ENCODE measurements around the gene ZNF564. TPM values are rescaled to one million over a fixed set of nuclear protein-coding genes. Genes with fewer than 3 reads are reported as not detected.

The ZNF564 gene
- total and polyA plus RNA-seq, 2 of the 8 experiments (the other 6 are each of a cell fraction or from before 2014, with no cell fraction given): 0.89 to 10.4 TPM

DNA sequence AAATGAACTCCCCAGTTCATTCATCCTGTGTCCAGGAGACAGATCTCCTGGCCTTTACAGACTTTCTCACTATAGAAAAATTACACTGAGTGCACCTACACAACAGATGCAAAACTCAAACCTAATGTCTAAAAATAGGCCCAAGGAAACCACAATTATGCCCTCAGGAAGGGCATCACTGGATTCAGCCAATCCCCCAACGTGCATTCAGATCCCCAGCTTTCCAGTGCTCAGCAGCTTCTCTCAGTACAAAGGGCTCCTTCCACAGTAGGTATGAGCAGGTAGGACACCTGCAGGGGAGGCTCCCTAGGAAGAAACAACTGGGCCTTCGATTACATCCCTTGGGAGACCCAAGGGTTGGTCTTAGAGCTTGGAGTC is 68.8 kb downstream of the ZNF564 start:
- Histone ChIP-seq H2BK12ac (ENCODE audit: low read depth, low read length) (no peak overlapping the region), H3K23ac (ENCODE audit: insufficient read length) (no peak overlapping the region), H3K9ac (replicated peaks in 1 of 4; ENCODE audit: extremely low read depth in 1 of 4, low read depth in 3 of 4, low read length in 3 of 4) (no peak overlapping the region), H2AFZ (ENCODE audit: low read length) (no peak overlapping the region), H3K4me3 (ENCODE audit: extremely low read depth in 1 of 4, insufficient read depth in 2 of 4, low read depth in 3 of 4, low read length in 4 of 4) (no peak overlapping the region), H3K18ac (ENCODE audit: extremely low read depth, low read length) (no peak overlapping the region), H4K5ac (ENCODE audit: insufficient read length, low read depth, low read length) (no peak overlapping the region), H3K79me1 (ENCODE audit: low read depth, low read length) (peaks cover 3% of the 10 kb centered on the region), H3K4me1 (replicated peaks in 1 of 4; ENCODE audit: control insufficient read depth in 3 of 4, insufficient read depth in 4 of 4, low read length in 3 of 4) (0 out of 7 replicates have a peak, but pooled peaks cover 0 to 1% (median 0%) of the 10 kb centered on the region in 4 experiments), H3K79me2 (ENCODE audit: control insufficient read depth in 1 of 2, insufficient read depth in 2 of 2, low read length in 2 of 2) (no peaks in the 10 kb centered on the region), H4K20me1 (replicated peaks in 1 of 2; ENCODE audit: control insufficient read depth in 1 of 2, insufficient read depth in 2 of 2, low read length in 2 of 2) (no peaks in the 10 kb centered on the region), H4K91ac (replicated peaks; ENCODE audit: insufficient read length, low read length) (no peak overlapping the region), H3K27ac (ENCODE audit: low read depth, low read length) (no peak overlapping the region), H2BK5ac (ENCODE audit: low read depth, low read length) (no peak overlapping the region), H3K27me3 (replicated peaks in 1 of 4; ENCODE audit: control insufficient read depth in 3 of 4, extremely low read depth in 1 of 4, insufficient read depth in 3 of 4, low read length in 3 of 4) (peaks cover 0 to 3% (median under 1%) of the 10 kb centered on the region in 4 experiments; a peak in 2 of 7 replicates), H3K4ac (replicated peaks; ENCODE audit: insufficient read length, low read depth, low read length) (no peak overlapping the region), H2BK15ac (ENCODE audit: low read length) (no peak overlapping the region), H3K4me2 (ENCODE audit: insufficient read depth in 1 of 2, low read depth in 2 of 2, low read length in 2 of 2) (no peak overlapping the region; a peak in 1 of 4 replicates), H3K56ac (replicated peaks; ENCODE audit: insufficient read length, low read depth, low read length) (no peak overlapping the region), H2BK20ac (ENCODE audit: low read length) (no peak overlapping the region), H2BK120ac (replicated peaks; ENCODE audit: low read depth, low read length) (no peak overlapping the region), H4K8ac (ENCODE audit: extremely low read depth, insufficient read depth, low read length) (no peak overlapping the region), H3K9me3 (ENCODE audit: insufficient read depth in 2 of 2, low read depth in 1 of 2, low read length in 1 of 2) (no peaks in the 10 kb centered on the region), H3K14ac (ENCODE audit: insufficient read length) (no peak overlapping the region), H2AK5ac (ENCODE audit: low read depth, low read length) (no peak overlapping the region), H3K23me2 (ENCODE audit: low read depth, low read length) (peaks cover 7% of the 10 kb centered on the region), H3K36me3 (ENCODE audit: control insufficient read depth in 2 of 4, insufficient read depth in 4 of 4, low read length in 3 of 4) (no peaks in the 10 kb centered on the region)
- DNase-seq (ENCODE audit: low read depth in 1 of 2, low spot score in 2 of 2) (no peak), FAIRE-seq (no peak)
- WGBS, 2 experiments (ENCODE audit: extremely low coverage in 1 of 2, insufficient coverage in 1 of 2, insufficient read length in 1 of 2, insufficient replicate concordance in 2 of 2, low coverage in 1 of 2, low lambda C conversion rate in 2 of 2, missing lambda C conversion rate in 1 of 2): 89% methylated on average over 2 of the region's 2 CpGs; no CpG with 5 or more reads in 1 of the 2 experiments
- POLR2A ChIA-PET (ENCODE audit: partially characterized antibody): interaction anchor here (1.0 to 1.4 kb wide), 3 partner anchors 13 to 188 kb away, joined by 3 to 5 read pairs (median 4); partner anchors contain the start of gene ZNF44
- CTCF ChIA-PET (ENCODE audit: partially characterized antibody): interaction anchor here (0.6 to 1.9 kb wide), 3 partner anchors 12 to 642 kb away, joined by 5 read pairs; no protein-coding TSS in a partner anchor
- TF ChIP-seq EZH2 (IDR thresholded peaks at IDR 0.05; ENCODE audit: low read depth, low read length, severe bottlenecking) (no peak), SUZ12 (IDR thresholded peaks at IDR 0.05; ENCODE audit: low read length) (no peak), SP2 (IDR thresholded peaks at IDR 0.05; ENCODE audit: low read length) (no peak), CHD1 (IDR thresholded peaks at IDR 0.05; ENCODE audit: low read depth, low read length) (no peak), CHD2 (IDR thresholded peaks at IDR 0.05; ENCODE audit: low read length) (no peak), TAF1 (IDR thresholded peaks at IDR 0.05; ENCODE audit: low read depth, low read length) (no peak), BRCA1 (IDR thresholded peaks at IDR 0.05; ENCODE audit: low read depth, low read length) (no peak), HDAC6 (IDR thresholded peaks at IDR 0.05; ENCODE audit: low read depth, low read length) (no peak), RAD21 (IDR thresholded peaks at IDR 0.05 in 1 of 2, conservative IDR thresholded peaks at IDR 0.05 in 1 of 2; ENCODE audit: low read depth in 2 of 2, low read length in 2 of 2) (no peak), CEBPB (IDR thresholded peaks at IDR 0.05; ENCODE audit: low read depth, low read length) (no peak), RXRA (IDR thresholded peaks at IDR 0.05; ENCODE audit: insufficient read depth, low read depth, low read length) (no peak), SP1 (IDR thresholded peaks at IDR 0.05; ENCODE audit: low read depth, low read length) (no peak), CREB1 (IDR thresholded peaks at IDR 0.05) (no peak), RFX5 (IDR thresholded peaks at IDR 0.05; ENCODE audit: borderline replicate concordance, low read depth, low read length) (no peak), KDM1A (IDR thresholded peaks at IDR 0.05; ENCODE audit: borderline replicate concordance, low read length) (no peak), JUN (IDR thresholded peaks at IDR 0.05; ENCODE audit: low read depth, low read length) (no peak)
